GM12878 (cell line): ENCODE data around the gene GABRB2. TPM values are rescaled to one million over a fixed set of nuclear protein-coding genes. Genes with fewer than 3 reads are reported as not detected.

Source experiments
- ATAC-seq: fragments of 200-7000 bp; cut with Tn5 transposase; 3 replicates; pipeline ENCODE4 v1.9.1; 2020; ENCODE audit warnings: mild to moderate bottlenecking, moderate library complexity
- BruUV-seq: library from RNA; stranded (reverse); fragments of 400-500 nt; replicated peaks from 2 replicates; lab custom pipeline; 2021; lab: Mats Ljungman, UMichigan
- CTCF ChIA-PET: fragments of 300-600 bp; sonication (Branson Sonifier 250); formaldehyde crosslinking; extraction: SDS; loops from one replicate; lab custom pipeline; 2021; ENCODE audit warnings: inconsistent platforms; lab: Yijun Ruan, JAX
- POLR2A ChIA-PET: fragments of 350-600 bp; formaldehyde crosslinking; extraction: SDS; loops from one replicate; lab custom pipeline; 2021; ENCODE audit warnings: inconsistent platforms; lab: Charles Lee
- RAD21 ChIA-PET: fragments of 300-600 bp; sonication (Branson Sonifier 250); formaldehyde crosslinking; loops from one replicate; lab custom pipeline; 2023; ENCODE audit warnings: antibody characterized with exemption; ENCODE audit not compliant: unreplicated experiment; lab: Charles Lee
- SMC1A ChIA-PET: fragments of 300-600 bp; sonication (Branson Sonifier 250); formaldehyde crosslinking; loops from one replicate; lab custom pipeline; 2023; ENCODE audit not compliant: unreplicated experiment, uncharacterized antibody; lab: Charles Lee
- DNase-seq: peaks from one replicate; pipeline ENCODE4 v3.0.0-alpha.2; 2011; ENCODE audit warnings: low read depth, low spot score
- FAIRE-seq: peaks from 3 replicates; lab custom pipeline; 2011; peaks lifted over from hg19 to GRCh38; lab: Jason Lieb, UNC
- H2AFZ ChIP-seq: 2 replicates; pipeline ENCODE4 v1.6.0; 2011; ENCODE audit warnings: low read depth, low read length, control low read depth; ENCODE audit not compliant: control insufficient read depth
- H3K27ac ChIP-seq: 2 replicates; pipeline ENCODE4 v1.5.1; 2011; ENCODE audit warnings: control low read depth; ENCODE audit not compliant: control insufficient read depth, insufficient read depth
- H3K27me3 ChIP-seq, 2 experiments: replicated peaks in 1 of 2; 2 replicates each; pipeline versions ENCODE4 v1.6.0 to v1.6.1; 2011; ENCODE audit warnings: low read length in 1 of 2; ENCODE audit not compliant: control insufficient read depth in 2 of 2, insufficient read depth in 2 of 2
- H3K36me3 ChIP-seq, 2 experiments: 2 replicates each; pipeline ENCODE4 v1.5.1; 2011; ENCODE audit warnings: low read length in 1 of 2; ENCODE audit not compliant: control insufficient read depth in 2 of 2, insufficient read depth in 2 of 2
- H3K4me1 ChIP-seq: 2 replicates; pipeline ENCODE4 v1.6.1; 2011; ENCODE audit warnings: mild to moderate bottlenecking, low read length, moderate library complexity, mixed read lengths; ENCODE audit not compliant: control insufficient read depth, insufficient read depth
- H3K4me2 ChIP-seq: 2 replicates; pipeline ENCODE4 v1.6.0; 2011; ENCODE audit warnings: control low read depth; ENCODE audit not compliant: control insufficient read depth, insufficient read depth
- H3K4me3 ChIP-seq: fragments of 200-600 bp; sonication (generic); 2 replicates; pipeline ENCODE4 v1.5.1; 2016
- H3K79me2 ChIP-seq: 2 replicates; pipeline ENCODE4 v1.6.0; 2011; ENCODE audit warnings: low read length; ENCODE audit not compliant: control insufficient read depth, insufficient read depth
- H3K9ac ChIP-seq: 2 replicates; pipeline ENCODE4 v1.8.0; 2011; ENCODE audit warnings: low read length, control low read depth, mixed read lengths; ENCODE audit not compliant: control insufficient read depth, insufficient read depth
- H3K9me3 ChIP-seq: replicated peaks from 3 replicates; pipeline ENCODE4 v1.5.1; 2011; ENCODE audit warnings: mild to moderate bottlenecking, low read length; ENCODE audit not compliant: control insufficient read depth, insufficient read depth
- H4K20me1 ChIP-seq: 2 replicates; pipeline ENCODE4 v1.6.0; 2011; ENCODE audit not compliant: control insufficient read depth, insufficient read depth
- CBX3 ChIP-seq: fragments of 200-600 bp; sonication (generic); IDR thresholded peaks from 2 replicates; pipeline ENCODE4 v1.6.1; 2016; ENCODE audit warnings: low read depth, borderline replicate concordance
- CUX1 ChIP-seq: IDR thresholded peaks from 2 replicates; pipeline ENCODE4 v1.6.1; 2012; ENCODE audit warnings: improper control_type of control experiment, low read depth, low read length; ENCODE audit not compliant: insufficient replicate concordance
- EP300 ChIP-seq, 2 experiments: fragments of 150-350 bp in 1 of 2; IDR thresholded peaks; 2 replicates each; pipeline ENCODE4 v1.6.1; 2011 to 2012; ENCODE audit warnings: low read depth in 2 of 2, low read length in 2 of 2, borderline replicate concordance in 1 of 2, improper control_type of control experiment in 1 of 2, inconsistent platforms in 1 of 2; ENCODE audit not compliant: control insufficient read depth in 1 of 2
- HDAC2 ChIP-seq: fragments of 200-600 bp; sonication (generic); IDR thresholded peaks from 2 replicates; pipeline ENCODE4 v1.6.1; 2017
- JUND ChIP-seq: IDR thresholded peaks from 2 replicates; pipeline ENCODE4 v1.6.1; 2012; ENCODE audit warnings: low read depth, mild to moderate bottlenecking, low read length, improper control_type of control experiment, moderate library complexity
- MAX ChIP-seq: IDR thresholded peaks from 2 replicates; pipeline ENCODE4 v1.6.1; 2012; ENCODE audit warnings: low read depth, low read length, improper control_type of control experiment
- MEF2A ChIP-seq: IDR thresholded peaks from 2 replicates; pipeline ENCODE4 v1.6.1; 2011; ENCODE audit warnings: low read depth, mild to moderate bottlenecking, low read length, moderate library complexity; ENCODE audit not compliant: insufficient read depth
- NR2C1 ChIP-seq: fragments of 450-650 bp; IDR thresholded peaks from 2 replicates; pipeline ENCODE4 v1.6.1; 2017; ENCODE audit warnings: antibody characterized with exemption, mild to moderate bottlenecking, moderate library complexity
- POLR2AphosphoS5 ChIP-seq: IDR thresholded peaks from 2 replicates; pipeline ENCODE4 v1.6.1; 2011; ENCODE audit warnings: mild to moderate bottlenecking, low read length, inconsistent platforms
- SIN3A ChIP-seq: IDR thresholded peaks from 2 replicates; pipeline ENCODE4 v1.6.1; 2012; ENCODE audit warnings: low read depth, low read length, improper control_type of control experiment
- TCF12 ChIP-seq: IDR thresholded peaks from 2 replicates; pipeline ENCODE4 v1.6.1; 2011; ENCODE audit warnings: low read depth, mild to moderate bottlenecking, low read length
- ZNF207 ChIP-seq: fragments of 450-650 bp; IDR thresholded peaks from 2 replicates; pipeline ENCODE4 v1.6.1; 2014; ENCODE audit warnings: antibody characterized with exemption, mild to moderate bottlenecking, borderline replicate concordance
- WGBS: methylation state at CpG from one replicate; pipeline ENCODE4 v1.1.6; 2016; ENCODE audit warnings: low lambda C conversion rate; ENCODE audit not compliant: insufficient replicate concordance, insufficient coverage; ENCODE audit errors: missing lambda C conversion rate; 5-methylcytosine and 5-hydroxymethylcytosine counted together
- in situ Hi-C: fragments of 300-500 bp; cut with MboI; formaldehyde crosslinking; loops from 9 replicates; pipeline ENCODE4 v1.14.3; 2018; ENCODE audit warnings: mixed read lengths
- intact Hi-C: fragments of 100-400 bp; cut with micrococcal nuclease; formaldehyde crosslinking; loops from one replicate; pipeline ENCODE4 v1.14.2; 2022; ENCODE audit not compliant: unreplicated experiment
- polyA plus RNA-seq, 11 experiments: library from polyadenylated mRNA; depleted of rRNA in 4 of 11; unstranded in 6 of 11; stranded (reverse) in 5 of 11; fragments of >200 nt; fragmentation: Nextera tagmentation in 4 of 11; fragmentation: Illumina TruSeq in 1 of 11; extraction: Ambion mirVana in 4 of 11; extraction: Trizol in 1 of 11; gene quantifications; 1 replicate in 1 of 11; 2 replicates in 10 of 11; pipeline versions ENCODE4 v1.2.1 to v1.2.3, GENCODE V29; 2011 to 2016; ENCODE audit warnings: inconsistent platforms in 2 of 11, missing spikeins in 2 of 11, low read depth in 1 of 11
- total RNA-seq, 4 experiments: library from RNA; depleted of rRNA in 3 of 4; stranded (reverse); fragments of >200 nt in 3 of 4; fragmentation: Illumina TruSeq in 1 of 4; extraction: Trizol in 1 of 4; gene quantifications; 2 replicates each; pipeline versions ENCODE4 v1.2.1 to v1.2.3, GENCODE V29; 2013 to 2021

GABRB2 gene
- total and polyA plus RNA-seq, 10 of the 15 experiments (the other 5 are each of a cell fraction or from before 2014, with no cell fraction given) = 0.12 to 0.85 (median 0.43) TPM

GRCh38 chr5:161302559-161302958 lies 244.0 kb downstream of the GABRB2 start:
- H3K79me2 ChIP-seq = no peaks in the 10 kb centered on the region
- H4K20me1 ChIP-seq = no peaks in the 10 kb centered on the region
- H3K27me3 ChIP-seq = no peaks in the 10 kb centered on the region
- no TSS peak for BruUV-seq
- RAD21 ChIA-PET = no interaction called here
- SMC1A ChIA-PET = no interaction called here
- H3K9ac ChIP-seq = no peak overlapping the region
- no peak overlapping the region for H3K4me3 ChIP-seq
- no peak for TF ChIP-seq EP300 (IDR thresholded peaks at IDR 0.05; ENCODE audit: borderline replicate concordance in 1 of 2, control insufficient read depth in 1 of 2, low read depth in 2 of 2, low read length in 2 of 2)
- 0 out of 2 replicates have a peak, but pooled peaks have one; percentile 34 for TF ChIP-seq MEF2A
- no peak overlapping the region for H3K4me2 ChIP-seq
- CTCF ChIA-PET = no interaction called here
- no peak overlapping the region for H3K27ac ChIP-seq
- H3K4me1 ChIP-seq = peaks cover 10% of the 10 kb centered on the region
- no peak overlapping the region for H2AFZ ChIP-seq
- no peaks in the 10 kb centered on the region for H3K36me3 ChIP-seq
- POLR2A ChIA-PET = no interaction called here
- in situ Hi-C loops (no loop called here), intact Hi-C loops (no loop called here)
- WGBS = 100% methylated on average over 1 of the region's 1 CpG
- H3K9me3 ChIP-seq = peaks cover 6% of the 10 kb centered on the region
- ATAC-seq (no peak), DNase-seq (no peak), FAIRE-seq (no peak)

DNA sequence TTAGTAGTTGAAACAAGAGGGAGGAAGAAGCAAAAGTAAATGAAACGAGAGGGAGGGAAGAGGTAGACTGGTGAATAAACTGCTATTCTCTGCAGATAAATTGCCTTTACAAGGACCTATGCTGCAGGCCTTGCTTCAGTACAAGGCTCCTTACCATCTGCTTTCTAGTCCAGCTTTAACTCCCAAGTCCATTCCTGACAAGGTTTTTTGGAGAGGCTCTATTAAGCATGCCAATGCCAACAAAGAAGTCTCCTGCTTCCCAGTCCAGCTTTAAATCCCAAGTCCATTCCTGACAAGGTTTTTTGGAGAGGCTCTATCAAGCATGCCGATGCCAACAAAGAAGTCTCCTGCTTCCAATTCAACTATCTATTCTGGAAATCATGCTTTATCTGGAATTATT lies 244.9 kb downstream of the GABRB2 start:
- RAD21 ChIA-PET = no interaction called here
- no peaks in the 10 kb centered on the region for H4K20me1 ChIP-seq
- intact Hi-C loops = no loop called here
- no peak overlapping the region for H3K27ac ChIP-seq
- H3K4me3 ChIP-seq = no peak overlapping the region
- H3K9ac ChIP-seq = no peak overlapping the region
- H3K79me2 ChIP-seq = no peaks in the 10 kb centered on the region
- FAIRE-seq (no peak), ATAC-seq (no peak), DNase-seq (no peak)
- no peaks in the 10 kb centered on the region for H3K27me3 ChIP-seq
- H3K36me3 ChIP-seq = no peaks in the 10 kb centered on the region
- CTCF ChIA-PET = no interaction called here
- no TSS peak for BruUV-seq
- no peak overlapping the region for H3K4me2 ChIP-seq
- H3K4me1 ChIP-seq = peaks cover 10% of the 10 kb centered on the region
- H3K9me3 ChIP-seq = peaks cover 6% of the 10 kb centered on the region
- in situ Hi-C loops = no loop called here
- SMC1A ChIA-PET = no interaction called here
- 38% methylated on average over 2 of the region's 2 CpGs for WGBS
- POLR2A ChIA-PET = no interaction called here
- no peak overlapping the region for H2AFZ ChIP-seq
- TF ChIP-seq MAX (no peak), JUND (no peak), POLR2AphosphoS5 (no peak), CBX3 (no peak), HDAC2 (no peak), NR2C1 (no peak), ZNF207 (no peak), SIN3A (no peak), CUX1 (no peak), TCF12 (no peak)
